GM20431 (cell line): ENCODE data around the gene YEATS2.
"Not testable (repeated sequence)": the region's sequence is repeated elsewhere in the genome, so short reads cannot be mapped to it uniquely, and the experiment has no call there.

Source experiments
- in situ Hi-C: fragments of 300-500 bp; cut with MseI, MboI; formaldehyde crosslinking; loops from one replicate; pipeline ENCODE4 v1.15.0; 2020; ENCODE audit warnings: low sequenced_read_pairs; ENCODE audit not compliant: unreplicated experiment

The YEATS2 gene

DNA sequence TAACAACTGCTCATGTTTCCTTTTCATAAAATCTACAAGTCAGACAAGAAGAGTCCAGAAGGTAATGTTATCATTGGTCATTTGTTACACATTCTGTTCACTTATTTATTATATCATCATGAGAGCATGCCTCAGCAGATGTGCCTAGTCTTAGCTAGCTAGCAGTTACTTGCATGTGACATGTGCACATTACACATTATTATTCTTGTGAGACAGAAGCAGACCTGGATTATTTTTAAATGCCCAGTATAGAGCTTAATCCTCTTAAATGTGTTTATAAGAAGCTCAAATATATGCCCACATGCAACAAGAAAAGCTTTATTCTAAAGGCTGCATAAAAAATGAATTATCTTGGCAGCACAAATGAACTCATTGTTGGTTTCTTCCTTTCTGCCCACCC lies 12.6 kb downstream of the YEATS2 start:
- in situ Hi-C loops: no loop called here

DNA sequence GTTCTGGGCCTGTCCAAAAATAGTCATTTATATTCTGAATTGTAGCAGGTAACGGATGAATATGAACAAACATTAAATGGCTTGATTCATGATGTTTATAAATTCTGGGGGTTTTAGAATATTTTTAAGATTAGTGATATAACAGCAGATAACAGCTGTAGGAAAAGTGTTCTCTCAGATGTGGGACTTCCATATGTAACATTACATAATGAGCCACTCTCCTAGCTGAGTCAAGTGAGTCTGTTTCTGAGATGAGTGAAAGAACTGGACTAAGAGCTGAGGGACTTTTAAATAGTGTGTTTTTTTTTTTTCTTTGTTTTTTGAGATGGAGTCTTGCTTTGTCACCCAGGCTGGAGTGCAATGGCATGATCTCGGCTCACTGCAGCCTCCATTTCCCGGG lies 13.9 kb downstream of the YEATS2 start:
- in situ Hi-C loops: no loop called here

DNA sequence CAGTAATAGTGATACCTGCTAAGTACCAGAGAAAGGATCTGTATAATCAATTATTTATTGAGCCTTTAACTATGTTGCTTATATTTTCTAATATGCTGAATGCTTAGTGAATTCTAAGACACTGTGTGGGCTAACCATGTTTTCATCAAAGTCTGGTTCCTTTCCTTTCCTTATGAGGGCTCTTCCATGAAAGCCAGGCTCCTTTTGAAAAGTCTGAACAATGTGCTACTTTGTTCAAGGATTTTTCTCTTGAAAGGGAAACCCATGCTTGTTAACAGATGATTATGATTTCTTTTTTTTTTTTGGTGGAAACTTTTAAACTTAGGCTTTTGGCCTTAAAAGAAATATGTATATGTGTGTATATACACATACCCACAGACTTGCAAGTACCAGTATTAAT lies 17.0 kb downstream of the YEATS2 start:
- in situ Hi-C loops: no loop called here

DNA sequence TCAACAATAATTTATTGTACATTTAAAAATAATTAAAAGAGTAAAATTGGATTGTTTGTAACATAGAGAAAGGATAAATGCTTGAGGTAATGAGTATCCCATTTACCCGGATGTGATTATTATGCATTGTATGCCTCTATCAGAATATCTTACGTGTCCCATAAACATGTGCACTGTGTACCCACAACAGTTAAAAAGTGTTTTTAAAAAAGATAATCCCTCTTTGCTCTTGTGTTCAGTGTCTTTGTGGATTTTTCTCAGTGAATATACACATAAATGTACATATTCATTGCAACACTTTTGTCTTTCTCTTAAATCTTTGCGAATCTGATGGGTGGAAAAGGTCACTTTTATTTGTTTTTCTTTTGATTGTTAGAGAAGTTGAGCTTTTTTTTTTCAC lies 20.4 kb downstream of the YEATS2 start:
- in situ Hi-C loops: no loop called here

DNA sequence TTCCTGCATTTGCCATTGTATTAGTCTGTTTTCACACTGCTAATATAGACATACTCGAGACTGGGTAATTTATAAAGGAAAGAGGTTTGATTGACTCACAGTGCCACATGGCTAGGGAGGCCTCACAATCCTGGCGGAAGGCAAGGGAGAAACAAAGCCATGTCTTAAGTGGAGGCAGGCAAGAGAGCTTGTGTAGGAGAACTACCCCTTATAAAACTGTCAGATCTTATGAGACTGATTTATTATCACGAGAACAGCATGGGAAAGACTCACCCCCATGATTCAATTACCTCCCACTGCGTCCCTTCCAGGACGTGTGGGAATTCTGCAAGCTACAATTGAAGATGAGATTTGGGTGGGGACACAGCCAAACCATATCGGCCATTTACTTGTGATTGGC lies 27.8 kb downstream of the YEATS2 start:
- in situ Hi-C loops: no loop called here

DNA sequence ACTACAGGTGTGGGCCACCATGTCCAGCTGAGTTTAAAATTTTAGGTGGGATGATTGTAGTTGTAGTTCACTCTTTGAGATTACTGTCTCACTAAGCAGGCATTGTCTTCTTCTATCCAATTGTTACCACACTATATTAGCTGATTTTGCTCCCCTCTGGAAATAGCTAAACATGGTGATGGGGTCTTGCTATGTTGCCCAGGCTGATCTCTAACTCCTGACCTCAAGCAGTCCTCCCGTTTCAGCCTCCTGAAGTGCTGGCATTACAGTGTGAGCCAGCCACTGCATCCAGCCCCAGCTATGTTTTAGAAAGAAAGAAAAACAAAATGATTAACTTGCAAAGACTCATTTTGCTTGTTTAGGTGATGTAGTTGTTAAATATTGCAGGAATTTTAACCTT lies 30.6 kb downstream of the YEATS2 start:
- in situ Hi-C loops: no loop called here

DNA sequence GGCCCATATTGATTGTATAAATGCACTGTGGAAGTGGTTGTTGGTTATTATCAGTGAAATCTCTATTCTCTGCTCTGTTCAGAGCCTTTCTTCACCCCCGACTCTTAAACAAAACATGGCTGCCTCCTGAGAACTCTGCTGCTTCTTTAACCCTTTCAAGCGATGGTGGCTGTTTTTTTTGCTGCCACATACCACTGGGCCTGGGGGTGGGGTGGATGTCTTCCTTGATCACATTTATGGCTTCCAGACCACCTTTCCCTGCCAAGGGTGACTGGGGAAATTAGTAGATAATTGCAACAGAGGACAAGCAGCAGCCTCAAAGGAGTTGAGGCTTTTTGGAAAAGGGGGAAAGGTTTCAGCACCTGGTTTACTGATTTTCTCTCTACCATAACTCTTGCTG lies 32.8 kb downstream of the YEATS2 start:
- in situ Hi-C loops: no loop called here

DNA sequence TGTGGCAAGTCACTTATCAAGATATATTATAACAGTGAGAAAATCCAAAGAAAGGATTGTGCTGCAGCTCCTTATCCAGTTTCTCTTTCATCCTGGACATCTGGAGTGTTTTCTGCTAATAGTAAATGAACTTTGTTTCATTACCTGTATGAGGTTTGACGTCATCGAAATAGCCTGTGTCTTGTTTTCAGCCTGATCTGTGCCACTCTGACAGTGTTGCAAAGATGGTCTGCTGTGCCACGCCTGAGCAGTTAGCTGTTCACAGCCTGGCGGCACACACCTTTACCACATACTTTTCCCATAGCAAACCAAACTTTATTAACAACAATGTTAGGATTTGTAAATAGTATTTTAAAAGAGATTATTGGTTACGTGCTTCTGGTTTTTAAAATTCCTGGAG lies 34.0 kb downstream of the YEATS2 start:
- in situ Hi-C loops: no loop called here

DNA sequence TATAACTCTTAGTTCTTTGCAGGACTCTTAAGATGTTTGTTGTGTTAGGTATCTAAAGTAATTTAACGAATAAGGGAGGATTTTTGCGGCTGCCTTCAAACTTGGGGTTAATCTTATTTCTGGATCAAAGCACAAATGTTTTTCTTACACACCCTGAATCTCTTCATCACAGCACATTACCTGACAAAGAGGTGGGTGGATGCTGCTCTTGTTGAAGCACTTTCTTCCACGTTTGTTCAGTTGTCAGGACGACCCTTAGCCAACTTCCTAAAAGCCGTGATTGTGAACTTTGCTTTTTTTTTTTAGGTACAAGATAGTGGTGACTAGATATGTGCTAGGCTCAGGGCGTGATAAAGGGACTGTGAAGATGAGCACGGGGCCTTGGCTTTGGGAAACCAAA lies 36.0 kb downstream of the YEATS2 start:
- in situ Hi-C loops: no loop called here

DNA sequence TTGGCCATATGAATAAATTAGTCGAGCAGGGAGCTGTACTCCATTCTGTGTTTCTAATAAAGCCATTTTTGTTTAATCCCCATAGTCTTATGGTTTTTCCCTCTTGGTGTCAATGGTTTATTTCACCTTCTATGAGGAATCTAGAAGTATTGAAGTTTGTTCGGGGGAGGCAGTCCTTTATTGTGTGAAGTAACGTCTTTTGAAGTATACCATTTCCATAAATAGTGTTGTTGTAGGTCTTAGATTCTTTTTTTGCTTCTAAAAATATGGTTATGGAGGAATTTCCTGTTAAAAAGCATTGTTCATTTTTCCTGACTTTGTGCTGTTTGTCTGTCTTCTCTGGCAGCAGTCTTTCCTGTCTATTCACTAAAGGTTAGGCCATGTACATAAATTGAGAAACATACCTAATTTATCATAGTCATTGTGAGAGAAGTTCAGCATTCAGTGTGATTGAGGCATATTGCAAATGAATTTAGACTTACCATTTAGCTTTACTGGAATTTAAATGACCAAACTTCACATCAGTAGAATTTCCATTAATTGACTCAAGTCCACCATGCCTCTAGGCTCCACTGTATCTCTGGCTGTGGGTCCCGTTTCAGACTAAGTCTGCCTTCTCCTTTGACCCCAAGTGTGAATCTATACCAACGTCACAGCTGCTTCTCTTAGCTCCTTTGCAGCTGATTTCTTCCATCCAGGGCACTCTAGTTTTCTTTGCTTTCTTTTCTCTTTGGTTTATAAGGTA lies 37.3 kb downstream of the YEATS2 start:
- in situ Hi-C loops: no loop called here

DNA sequence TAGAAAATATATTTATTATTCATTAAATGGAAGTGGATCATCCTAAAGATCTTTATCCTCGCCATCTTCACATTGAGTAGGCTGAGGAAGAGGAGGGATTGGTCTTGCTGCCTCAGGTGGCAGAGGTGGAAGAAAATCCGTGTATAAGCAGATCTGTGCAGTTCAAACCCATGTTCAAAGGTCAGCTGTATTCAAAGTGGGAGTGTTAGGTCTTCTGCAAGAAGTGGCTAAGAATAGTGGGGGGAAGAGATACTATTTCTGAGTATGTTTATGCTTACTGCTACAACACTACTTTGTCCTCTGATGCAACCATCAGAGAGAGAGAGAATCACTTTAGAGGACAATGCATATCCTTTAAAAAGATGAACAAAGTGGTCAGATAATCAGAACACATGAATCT lies 39.5 kb downstream of the YEATS2 start:
- in situ Hi-C loops: no loop called here

DNA sequence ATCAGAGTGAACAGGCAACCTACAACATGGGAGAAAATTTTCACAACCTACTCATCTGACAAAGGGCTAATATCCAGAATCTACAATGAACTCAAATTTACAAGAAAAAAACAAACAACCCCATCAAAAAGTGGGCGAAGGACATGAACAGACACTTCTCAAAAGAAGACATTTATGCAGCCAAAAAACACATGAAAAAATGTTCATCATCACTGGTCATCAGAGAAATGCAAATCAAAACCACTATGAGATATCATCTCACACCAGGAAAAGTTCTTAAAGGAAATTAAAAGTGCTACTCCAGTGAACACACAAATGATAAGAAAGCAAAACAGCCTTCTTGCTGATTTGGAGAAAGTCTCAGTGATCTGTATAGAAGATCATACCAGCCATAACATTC lies 42.6 kb downstream of the YEATS2 start:
- in situ Hi-C loops: not testable (repeated sequence)

DNA sequence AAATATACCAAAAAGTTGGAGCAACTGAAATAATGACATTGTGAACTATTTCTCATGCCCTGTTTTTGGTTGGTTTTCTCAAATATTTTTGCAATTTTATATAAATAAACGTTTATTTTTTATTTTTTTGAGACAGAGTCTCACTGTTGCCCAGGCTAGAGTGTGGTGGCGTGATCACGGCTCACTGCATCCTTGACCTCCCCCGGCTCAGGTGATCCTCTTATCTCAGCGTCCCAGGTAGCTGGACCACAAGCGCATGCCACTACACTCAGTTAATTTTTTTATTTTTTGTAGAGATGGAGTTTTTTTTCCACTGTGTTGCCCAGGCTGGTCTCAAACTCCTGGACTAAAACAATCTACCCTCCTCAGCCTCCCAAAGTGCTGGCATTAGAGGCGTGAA lies 45.6 kb downstream of the YEATS2 start:
- in situ Hi-C loops: no loop called here

DNA sequence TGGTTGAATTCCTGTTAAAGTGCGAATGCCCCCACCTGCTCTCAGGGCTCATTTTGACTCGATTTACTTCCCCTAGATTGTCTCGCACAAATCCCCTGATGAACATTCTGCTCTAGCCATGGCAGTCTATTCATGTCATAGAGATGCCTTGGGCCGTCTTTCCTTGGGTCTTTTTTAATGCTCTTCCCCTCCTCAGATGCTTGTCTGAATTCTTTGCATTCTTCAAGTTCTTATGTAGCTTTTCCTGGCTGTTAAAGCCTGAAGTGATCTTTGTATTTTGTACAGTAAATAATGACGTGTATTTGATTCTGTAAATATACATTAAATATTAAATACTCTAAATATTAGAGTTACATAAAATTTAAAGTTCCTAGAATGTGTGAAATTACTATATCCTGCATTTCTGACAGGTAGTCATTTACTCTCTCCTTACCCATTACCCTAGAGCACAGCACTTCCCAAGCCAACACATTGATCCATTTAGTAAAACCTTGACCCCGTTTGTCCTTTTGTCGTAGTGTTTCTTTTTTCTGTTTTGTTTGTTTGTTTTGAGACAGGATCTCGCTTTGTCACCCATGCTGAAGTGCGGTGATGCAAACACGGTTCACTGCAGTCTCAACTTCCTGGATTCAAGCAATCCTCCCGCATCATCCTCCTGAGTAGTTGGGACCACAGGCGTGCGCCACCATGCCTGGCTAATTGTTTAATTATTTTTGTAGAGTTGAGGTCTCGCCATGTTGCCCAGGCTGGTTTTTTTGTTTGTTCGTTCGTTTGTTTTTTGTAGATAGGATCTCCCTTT lies 47.9 kb downstream of the YEATS2 start:
- in situ Hi-C loops: no loop called here

DNA sequence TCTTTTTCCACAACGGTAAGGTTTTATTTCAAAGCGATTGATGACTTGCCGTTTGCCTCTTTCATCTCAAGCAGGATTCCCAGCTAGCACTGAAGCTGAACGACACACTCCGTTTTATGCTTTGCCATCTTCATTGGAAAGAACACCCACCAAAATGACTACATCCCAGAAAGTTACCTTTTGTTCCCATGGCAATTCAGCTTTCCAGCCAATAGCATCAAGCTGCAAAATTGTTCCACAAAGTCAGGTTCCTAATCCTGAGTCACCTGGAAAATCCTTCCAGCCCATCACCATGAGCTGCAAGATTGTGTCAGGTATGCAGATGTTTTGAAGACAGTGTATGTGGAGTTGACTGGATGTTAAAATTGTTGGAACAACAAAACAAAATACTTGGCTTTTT lies 56.5 kb downstream of the YEATS2 start:
- in situ Hi-C loops: loop anchor here (25.0 kb wide), 1 partner anchor 292 kb away; no protein-coding TSS in a partner anchor

DNA sequence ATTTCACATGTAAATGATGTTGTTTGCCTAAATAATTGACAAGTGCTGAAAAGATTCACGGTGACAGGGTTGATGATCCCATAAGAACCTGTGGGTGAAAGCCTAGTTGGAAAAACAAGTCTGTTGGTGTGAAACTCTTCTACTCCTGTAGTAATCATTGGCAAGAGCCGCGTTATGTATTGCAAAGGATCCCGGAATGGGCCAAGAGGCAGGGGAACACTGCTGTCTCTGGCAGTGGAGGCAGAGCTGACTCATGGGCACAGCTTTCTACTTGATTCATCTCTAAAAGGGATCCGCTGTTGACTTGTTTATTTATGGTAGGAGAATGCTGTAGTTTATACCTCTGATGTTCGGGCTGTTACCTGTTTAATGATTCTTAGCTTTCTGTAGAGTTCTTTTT lies 64.7 kb downstream of the YEATS2 start:
- in situ Hi-C loops: loop anchor here (25.0 kb wide), 1 partner anchor 300 kb away; no protein-coding TSS in a partner anchor

DNA sequence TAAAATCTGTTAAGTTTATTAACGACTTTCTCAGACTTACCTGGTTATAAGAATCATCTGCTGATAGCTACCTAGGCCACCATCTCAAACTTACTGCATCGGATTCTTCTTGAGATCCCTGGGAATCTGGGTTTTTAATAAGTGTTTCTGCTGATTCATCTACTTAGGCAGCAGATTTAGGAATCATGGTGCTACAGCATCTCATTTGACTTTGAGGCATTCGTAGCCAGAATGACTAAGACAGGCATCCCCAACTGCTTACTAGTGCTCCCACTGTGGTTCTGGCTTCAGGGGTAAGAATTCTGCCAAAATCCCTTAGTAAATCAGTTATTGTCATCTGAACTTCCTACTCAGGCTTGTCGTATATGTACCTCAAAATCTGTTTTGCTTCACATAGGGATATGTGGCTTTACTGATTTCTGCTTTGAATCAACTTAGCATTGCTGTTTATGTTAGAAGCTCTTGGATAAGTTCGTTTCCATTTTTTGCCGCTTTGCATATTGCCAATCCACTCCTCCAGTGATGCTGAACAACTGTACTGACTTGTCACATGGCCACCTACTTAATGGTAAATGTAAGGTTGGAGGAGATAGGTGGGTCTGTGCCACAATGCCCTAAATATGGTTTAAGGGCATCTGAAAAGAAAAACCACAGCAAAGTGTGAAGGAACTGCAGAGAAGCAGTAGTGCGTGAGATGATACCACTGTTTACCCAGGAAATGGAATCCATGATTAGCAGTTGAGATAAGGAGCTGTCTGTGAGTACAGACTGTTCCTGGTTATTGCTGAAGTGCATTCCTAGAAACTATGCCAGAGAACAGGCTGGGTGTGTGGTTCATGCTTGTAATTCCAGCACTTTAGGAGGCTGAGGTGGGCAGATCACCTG lies 67.5 kb downstream of the YEATS2 start:
- in situ Hi-C loops: loop anchor here (25.0 kb wide), 1 partner anchor 303 kb away; no protein-coding TSS in a partner anchor

DNA sequence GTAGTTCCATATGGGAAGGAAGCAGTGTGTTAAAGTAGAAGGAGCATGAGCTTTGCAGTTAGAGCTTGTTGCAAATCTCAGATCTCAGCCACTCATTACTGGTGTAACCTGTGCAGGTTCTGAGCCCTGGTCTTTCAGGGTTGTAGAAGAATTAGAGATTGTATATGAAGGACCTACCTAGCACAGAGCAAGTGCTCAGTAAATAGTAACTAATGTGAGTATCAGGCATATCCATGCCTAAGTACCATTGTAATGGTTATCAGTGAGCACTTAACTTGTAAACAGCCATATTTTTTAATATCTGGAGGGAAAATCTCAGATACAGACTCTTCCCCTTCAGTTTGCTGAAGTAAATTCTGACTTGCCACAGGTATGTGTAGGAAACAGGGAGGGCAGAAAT lies 68.5 kb downstream of the YEATS2 start:
- in situ Hi-C loops: loop anchor here (25.0 kb wide), 1 partner anchor 304 kb away; no protein-coding TSS in a partner anchor

DNA sequence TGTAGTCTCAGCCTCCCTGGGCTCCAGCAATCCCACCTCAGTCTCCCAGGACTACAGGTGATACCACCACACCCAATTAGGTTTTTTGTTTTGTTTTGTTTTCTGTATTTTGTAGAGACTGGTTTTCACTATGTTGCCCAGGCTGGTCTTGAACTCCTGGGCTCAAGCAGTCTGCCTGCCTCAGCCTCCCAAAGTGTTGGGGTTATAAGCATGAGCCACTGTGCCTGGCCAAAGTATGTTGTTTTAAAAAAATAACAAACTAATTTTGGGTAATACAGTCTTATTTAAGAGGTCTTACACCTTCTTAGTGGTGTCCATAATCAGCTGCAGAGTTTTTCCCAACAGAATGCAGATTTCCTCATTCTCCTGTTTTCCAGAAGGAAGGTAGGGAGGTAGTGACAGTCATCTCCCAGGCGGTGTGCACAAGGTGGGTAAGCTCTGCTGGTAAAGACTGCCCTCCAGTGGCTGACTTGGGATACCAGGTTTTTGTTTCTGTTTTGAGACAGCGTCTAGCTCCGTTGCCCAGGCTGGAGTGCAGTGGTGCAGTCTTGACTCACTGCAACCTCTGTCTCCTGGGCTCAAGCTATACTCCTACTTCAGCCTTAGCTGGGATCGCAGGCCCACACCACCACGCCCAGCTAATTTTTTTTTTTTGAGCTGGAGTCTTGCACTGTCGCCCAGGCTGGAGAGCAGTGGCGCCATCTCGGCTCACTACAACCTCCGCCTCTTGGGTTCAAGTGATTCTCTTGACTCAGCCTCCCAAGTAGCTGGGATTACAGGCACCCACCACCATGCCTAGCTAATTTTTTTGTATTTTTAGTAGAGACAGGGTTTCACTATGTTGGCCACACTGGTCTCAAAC lies 69.4 kb downstream of the YEATS2 start:
- in situ Hi-C loops: loop anchor here (25.0 kb wide), 1 partner anchor 305 kb away; no protein-coding TSS in a partner anchor
